Adrenal gland (tissue), 12 donors: ENCODE results near the gene HRH4. TPM values are rescaled to one million over a fixed set of nuclear protein-coding genes. Genes with fewer than 3 reads are reported as not detected.

ENCODE experiments used
- DNase-seq, 7 donors: peaks; one replicate each; pipeline ENCODE4 v3.0.0-alpha.2; 2019 to 2020
- H3K27ac ChIP-seq, 5 donors: fragments of 200-600 bp; sonication (generic) in 4 of 5; 1 replicate in 3 of 5; 2 replicates in 2 of 5; pipeline versions ENCODE4 v1.5.1 to v1.8.0; 2016 to 2020; ENCODE audit warnings: mild to moderate bottlenecking in 1 of 5
- H3K27me3 ChIP-seq: fragments of 200-600 bp; 2 replicates; pipeline ENCODE4 v1.8.0; 2021
- H3K36me3 ChIP-seq, 2 donors: fragments of 200-600 bp; replicated peaks in 1 of 2; 1 replicate in 1 of 2; 2 replicates in 1 of 2; pipeline versions ENCODE4 v1.5.1 to v1.8.0; 2018 to 2022
- H3K4me1 ChIP-seq, 2 donors: fragments of 200-600 bp; replicated peaks in 1 of 2; 1 replicate in 1 of 2; 2 replicates in 1 of 2; pipeline versions ENCODE4 v1.5.1 to v1.8.0; 2018 to 2021
- H3K4me3 ChIP-seq, 4 donors: fragments of 200-600 bp; sonication (generic) in 3 of 4; one replicate each; pipeline ENCODE4 v1.5.1; 2016 to 2018
- H3K9me3 ChIP-seq, 3 donors: fragments of 200-600 bp; sonication (generic) in 1 of 3; replicated peaks in 1 of 3; 1 replicate in 2 of 3; 2 replicates in 1 of 3; pipeline versions ENCODE4 v1.5.1 to v1.8.0; 2016 to 2021
- CTCF ChIP-seq, 6 experiments: fragments of 450-650 bp in 4 of 6; fragments of 200-600 bp in 2 of 6; sonication (generic) in 1 of 6; IDR thresholded peaks; 1 replicate in 5 of 6; 2 replicates in 1 of 6; pipeline versions ENCODE4 v1.5.1 to v1.8.0; 2016 to 2021; ENCODE audit warnings: antibody characterized with exemption in 6 of 6, mild to moderate bottlenecking in 2 of 6, moderate library complexity in 1 of 6
- POLR2A ChIP-seq, 2 donors: fragments of 450-650 bp; IDR thresholded peaks; one replicate each; pipeline ENCODE4 v1.6.1; 2017; ENCODE audit warnings: antibody characterized with exemption in 2 of 2, mild to moderate bottlenecking in 2 of 2, moderate library complexity in 1 of 2
- WGBS, 4 donors: extraction: QIAGEN DNeasy Blood & Tissue Kit in 2 of 4; methylation state at CpG; one replicate each; pipeline versions ENCODE4 v1.1.5 to v1.1.7; 2013 to 2017; 5-methylcytosine and 5-hydroxymethylcytosine counted together
- intact Hi-C, 2 donors: fragments of 100-400 bp; cut with DNase I; formaldehyde crosslinking; loops; one replicate each; pipeline versions ENCODE4 v1.14.1 to v1.15.0; 2022 to 2023
- polyA plus RNA-seq, 3 donors: library from polyadenylated mRNA; stranded (reverse); fragments of 200-250 nt in 2 of 3; fragments of 350-450 nt in 1 of 3; fragmentation: Illumina TruSeq in 1 of 3; extraction: RNeasy Lipid Tissue Mini Kit (QIAGEN cat#74804) in 1 of 3; gene quantifications; one replicate each; pipeline ENCODE4 v1.2.3, GENCODE V29; 2013 to 2014
- total RNA-seq, 9 donors: library from RNA; depleted of rRNA in 4 of 9; stranded (reverse); fragments of >200 nt in 4 of 9; fragments of 120-200 nt in 1 of 9; fragmentation: NEBNext Ultra II Directional in 1 of 9; extraction: Animal tissue kit (Norgen Biotek cat#: 25700) in 1 of 9; gene quantifications; one replicate each; pipeline versions ENCODE4 v1.1.0 to v1.2.4, GENCODE V29; 2013 to 2023
- donor health status: healthy with polysubstance abuse.
- donor health status: Bipolar disorder and iron deficiency.
- donor health status: DM: yes; HTN: yes; CAD: no.
- donor health status: DM: no; HTN: no; CAD: no.
- donor health status: DM: no; HTN: no; CAD: no.
- donor health status: DM: yes; HTN: yes; CAD: no.

HRH4 gene
- total and polyA plus RNA-seq, 12 donors: 0.03 to 0.13 (median 0.06) TPM; not detected in 8

- Histone ChIP-seq H3K36me3 (no peaks in the 10 kb centered on the region), H3K9me3 (no peaks in the 10 kb centered on the region), H3K4me3 (no peak overlapping the region), H3K27ac (no peak overlapping the region), H3K4me1 (no peaks in the 10 kb centered on the region), H3K27me3 (peaks cover 6% of the 10 kb centered on the region)
- DNase-seq: no peak
- TF ChIP-seq POLR2A (IDR thresholded peaks at IDR 0.05) (no peak), CTCF (IDR thresholded peaks at IDR 0.05) (no peak)
- intact Hi-C loops: loop anchor here in 1 of 2 donors (10.0 kb wide), 1 partner anchor 312 kb away; no protein-coding TSS in a partner anchor
- 59 to 87% (median 76%) methylated on average over 1 of the region's 1 CpG for WGBS, 4 donors
Observed at GRCh38 chr18:24497031-24497754, 36.8 kb downstream of the HRH4 start.

- no peak for TF ChIP-seq POLR2A (IDR thresholded peaks at IDR 0.05)
- no peak for TF ChIP-seq CTCF (IDR thresholded peaks at IDR 0.05)
Observed at GRCh38 chr18:24499814-24500213, 39.4 kb downstream of the HRH4 start.

GRCh38 chr18:24500217-24500616, 39.8 kb downstream of the HRH4 start:
- no peaks in the 10 kb centered on the region for H3K36me3 ChIP-seq
- H3K4me1 ChIP-seq: no peaks in the 10 kb centered on the region
- intact Hi-C loops: no loop called here
- no peaks in the 10 kb centered on the region for H3K27me3 ChIP-seq
- H3K9me3 ChIP-seq: no peaks in the 10 kb centered on the region
- no peak overlapping the region for H3K27ac ChIP-seq
- 82 to 91% (median 89%) methylated on average over 2 of the region's 2 CpGs for WGBS, 4 donors
- no peak for TF ChIP-seq CTCF (IDR thresholded peaks at IDR 0.05)
- TF ChIP-seq POLR2A (IDR thresholded peaks at IDR 0.05): no peak
- DNase-seq: no peak
- H3K4me3 ChIP-seq: no peak overlapping the region

More at GRCh38 chr18:24499814-24500213, 39.4 kb downstream of the HRH4 start:
- no peak overlapping the region for H3K4me3 ChIP-seq
- H3K27ac ChIP-seq: no peak overlapping the region
- H3K9me3 ChIP-seq: no peaks in the 10 kb centered on the region
- no peaks in the 10 kb centered on the region for H3K36me3 ChIP-seq
- no peaks in the 10 kb centered on the region for H3K4me1 ChIP-seq
- intact Hi-C loops: loop anchor here in 1 of 2 donors (10.0 kb wide), 1 partner anchor 315 kb away; no protein-coding TSS in a partner anchor
- no peak for DNase-seq
- no peaks in the 10 kb centered on the region for H3K27me3 ChIP-seq
- 69 to 84% (median 81%) methylated on average over 5 of the region's 5 CpGs for WGBS, 4 donors

- H3K4me3 ChIP-seq: no peak overlapping the region
- DNase-seq: no peak
- no peaks in the 10 kb centered on the region for H3K4me1 ChIP-seq
- no peaks in the 10 kb centered on the region for H3K27me3 ChIP-seq
- no peaks in the 10 kb centered on the region for H3K9me3 ChIP-seq
- H3K27ac ChIP-seq: no peak overlapping the region
- intact Hi-C loops: no loop called here
- no peaks in the 10 kb centered on the region for H3K36me3 ChIP-seq
- TF ChIP-seq CTCF (IDR thresholded peaks at IDR 0.05) (no peak), POLR2A (IDR thresholded peaks at IDR 0.05) (no peak)
- WGBS, 4 donors: 77 to 87% (median 86%) methylated on average over 6 of the region's 6 CpGs
Observed at GRCh38 chr18:24500766-24501165, 40.3 kb downstream of the HRH4 start.
